AG09319 (cell line): ENCODE results near the gene LRBA.

Experiments
- DNase-seq: peaks from one replicate; pipeline ENCODE4 v3.0.0-alpha.2; 2010; ENCODE audit warnings: low read depth; ENCODE audit errors: extremely low read depth
- CTCF ChIP-seq: IDR thresholded peaks from 2 replicates; pipeline ENCODE4 v1.5.1; 2011; ENCODE audit warnings: low read depth, mild to moderate bottlenecking, inconsistent platforms, low read length, moderate library complexity

Gene LRBA

GRCh38 chr4:150911326-150911725 lies 103.8 kb downstream of the LRBA start:
- DNase-seq: no peak
- TF ChIP-seq CTCF: no peak

- no peak for DNase-seq
- TF ChIP-seq CTCF: no peak
Observed at GRCh38 chr4:150909116-150909515, 106.0 kb downstream of the LRBA start.

DNA sequence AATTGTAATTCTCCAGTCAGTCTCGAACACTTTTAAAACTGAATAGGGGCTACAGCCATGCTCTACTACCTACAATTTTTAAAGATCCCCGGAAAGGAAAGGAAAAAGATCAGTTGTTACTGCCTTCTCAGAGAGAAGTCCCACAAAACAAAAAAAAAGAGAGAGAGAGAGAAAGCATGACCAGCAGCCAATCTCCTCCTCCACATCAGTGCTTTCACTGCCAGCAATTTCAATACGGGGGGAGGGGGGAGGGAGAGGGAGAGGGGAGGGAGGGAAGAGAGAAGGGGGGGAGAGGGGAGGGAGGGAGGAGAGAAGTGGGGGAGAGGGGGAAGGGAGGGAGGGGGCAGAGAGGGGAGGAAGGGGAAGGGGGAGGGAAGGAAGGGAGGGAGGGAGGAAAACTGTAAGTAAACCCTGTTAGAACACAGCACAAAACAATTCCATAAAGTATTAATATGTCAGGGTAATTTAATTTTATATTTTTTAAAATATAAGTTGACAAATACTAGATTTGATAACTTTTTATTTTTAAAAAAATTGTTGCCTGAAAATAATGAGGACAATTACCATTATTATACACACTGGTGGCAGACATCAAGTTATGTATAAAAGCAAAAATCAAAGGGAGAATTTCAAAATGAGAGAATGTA lies 108.0 kb downstream of the LRBA start:
- DNase-seq: no peak
- TF ChIP-seq CTCF: no peak

- TF ChIP-seq CTCF: no peak
- DNase-seq: no peak
Observed at GRCh38 chr4:150904671-150905070, 110.4 kb downstream of the LRBA start.

- no peak for DNase-seq
- no peak for TF ChIP-seq CTCF
Observed at GRCh38 chr4:150903603-150904002, 111.5 kb downstream of the LRBA start.

DNA sequence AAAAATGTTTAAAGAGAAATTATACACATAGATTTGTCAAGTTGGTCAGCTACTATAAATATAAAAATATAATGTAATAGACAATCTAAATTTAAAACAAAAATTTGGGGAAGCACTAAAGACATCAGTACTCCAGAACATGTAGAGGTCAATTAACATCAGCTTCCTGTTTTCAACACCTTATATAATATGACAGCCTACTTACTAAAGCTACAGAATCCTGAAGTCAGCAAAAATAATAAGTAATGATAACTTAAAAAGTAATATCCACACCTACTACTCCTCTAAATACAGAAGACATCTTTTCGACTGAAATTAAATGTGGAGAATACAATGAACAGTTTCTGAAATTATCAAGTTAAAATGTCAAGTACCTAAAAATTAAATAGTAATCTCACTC lies 118.6 kb downstream of the LRBA start:
- TF ChIP-seq CTCF: no peak
- no peak for DNase-seq

DNA sequence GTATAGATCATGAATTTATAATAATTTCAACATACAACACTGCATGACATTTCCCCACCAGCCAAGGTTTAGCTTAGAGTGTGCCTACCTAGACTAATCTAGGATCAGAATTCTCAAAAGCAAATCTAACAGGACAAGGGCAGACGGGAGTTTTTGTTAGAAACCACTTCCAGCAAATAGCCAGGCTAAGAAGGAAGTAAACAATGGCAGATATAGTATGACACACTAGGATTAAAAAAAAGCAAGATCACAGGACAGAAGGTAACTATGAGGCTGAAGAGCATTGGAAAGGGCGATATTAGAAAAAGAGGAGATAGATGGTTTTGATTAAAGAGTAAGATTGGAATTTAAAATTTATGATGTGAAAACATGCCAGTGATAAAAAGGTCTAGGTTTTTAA lies 124.8 kb downstream of the LRBA start:
- TF ChIP-seq CTCF: no peak
- no peak for DNase-seq
